Measurements from ENCODE around the gene SLCO1B1. TPM values are rescaled to one million over a fixed set of nuclear protein-coding genes. Genes with fewer than 3 reads are reported as not detected.

Gene SLCO1B1
- total RNA-seq, 1 donor from 2014 or later, result 0.08 TPM

DNA sequence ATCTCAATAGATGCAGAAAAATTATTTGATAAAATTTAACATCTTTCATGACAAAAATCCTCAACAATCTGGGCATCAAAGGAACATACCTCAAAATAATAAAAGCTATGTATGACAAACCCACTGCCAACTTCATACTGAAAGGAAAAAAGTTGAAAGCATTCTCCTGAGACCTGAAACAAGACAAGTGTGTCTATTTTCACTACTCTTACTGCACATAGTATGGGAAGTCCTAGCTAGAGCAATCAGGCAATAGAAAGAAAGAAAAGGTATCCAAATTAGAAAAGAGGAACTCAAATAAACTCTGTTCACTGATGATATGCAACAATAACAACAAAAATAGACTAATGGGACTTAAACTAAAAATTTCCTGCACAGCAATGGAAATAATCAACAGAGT, 90.1 kb downstream of the SLCO1B1 start:
- ATAC-seq, result no peak

DNA sequence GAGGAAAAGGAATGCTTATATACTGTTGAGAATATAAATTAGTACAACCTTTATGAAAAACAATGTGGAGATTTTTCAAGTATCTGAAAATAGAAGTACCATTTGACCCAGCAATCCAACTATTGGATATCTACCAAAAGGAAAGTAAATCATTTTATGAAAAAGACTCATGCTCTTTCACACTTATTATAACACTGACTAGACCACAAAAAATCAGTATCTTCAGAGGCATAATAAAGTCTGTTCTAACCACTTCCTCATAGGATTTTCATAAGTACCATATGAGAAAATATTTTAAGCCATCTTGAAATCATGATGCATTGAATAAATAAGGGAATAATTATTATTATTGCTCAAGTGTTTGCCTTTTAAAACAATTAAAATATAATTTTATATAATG, 90.8 kb downstream of the SLCO1B1 start:
- ATAC-seq, result no peak

DNA sequence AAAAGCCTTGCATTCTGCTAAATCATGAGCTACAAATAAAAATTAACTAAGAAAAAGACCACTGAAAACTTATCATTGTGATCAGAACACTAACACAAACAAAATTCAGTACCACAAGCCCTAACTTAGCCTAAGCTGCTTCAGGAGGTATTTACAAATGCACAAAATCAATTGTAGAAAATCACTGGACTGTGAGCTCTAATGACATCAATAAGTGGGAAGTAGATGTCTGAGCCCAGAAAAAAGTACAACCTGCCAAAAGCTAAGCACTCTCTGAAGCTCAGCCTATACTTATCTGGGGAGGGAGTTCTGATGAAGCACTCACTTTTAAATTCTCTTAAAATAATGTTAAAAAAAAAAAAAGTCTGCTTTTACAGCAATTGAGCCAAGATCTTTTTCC, 92.9 kb downstream of the SLCO1B1 start:
- ATAC-seq, result no peak

DNA sequence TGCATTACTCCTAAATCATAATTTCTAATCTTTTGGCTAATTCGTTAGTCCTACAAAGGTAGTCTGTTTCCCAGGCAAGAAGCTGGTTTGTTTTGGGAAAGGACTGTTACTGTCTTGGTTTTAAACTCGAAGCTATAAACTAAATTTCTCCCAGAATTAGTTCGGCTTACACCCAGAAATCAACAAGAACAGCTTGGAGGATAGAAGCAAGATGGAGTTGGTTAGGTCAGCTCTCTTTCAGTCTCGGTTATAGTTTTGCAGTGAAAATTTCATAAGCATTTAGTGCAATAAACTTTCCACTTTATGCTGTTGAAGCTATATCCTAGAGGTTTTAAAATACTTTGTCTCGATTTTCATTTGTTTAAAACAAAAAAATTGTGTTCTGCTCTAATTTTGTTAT, 103.4 kb downstream of the SLCO1B1 start:
- no peak for ATAC-seq

DNA sequence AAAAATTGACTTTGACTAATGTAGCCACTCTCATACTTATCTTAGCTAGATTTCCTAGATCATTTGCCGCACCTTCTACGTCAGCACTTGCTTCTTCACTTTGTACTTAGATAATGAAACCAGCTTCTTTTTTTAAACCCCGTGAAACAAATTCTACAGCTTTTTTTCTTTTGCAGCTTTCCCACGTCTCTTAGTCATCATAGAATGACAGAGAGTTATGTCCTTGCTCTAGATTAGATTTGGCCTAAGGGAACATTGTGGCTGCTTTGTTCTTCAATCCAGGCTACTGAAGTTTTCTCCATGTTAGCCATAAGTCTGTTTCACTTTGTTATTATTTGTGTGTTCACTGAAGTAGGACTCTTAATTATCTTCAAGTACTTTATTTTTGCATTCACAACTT, 108.9 kb downstream of the SLCO1B1 start:
- ATAC-seq, result no peak

DNA sequence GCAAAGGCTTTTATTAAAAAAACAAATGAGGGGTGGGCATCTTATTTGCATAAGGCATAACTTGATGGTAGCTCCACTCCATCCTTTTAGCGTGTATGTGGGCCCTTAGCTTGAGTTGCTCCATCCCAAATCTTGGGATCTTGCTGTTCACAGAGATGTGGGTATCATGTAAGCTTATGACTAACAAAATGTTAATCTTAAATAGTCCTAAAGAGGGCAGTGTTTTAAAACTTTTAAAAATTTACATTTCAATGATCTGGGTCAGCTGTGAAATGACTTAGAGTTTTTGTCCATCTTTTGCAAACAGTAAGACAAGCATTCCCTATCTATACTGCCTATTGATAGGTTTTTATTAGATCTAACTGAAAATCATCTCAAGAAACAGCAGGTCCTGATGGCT, 117.7 kb downstream of the SLCO1B1 start:
- ATAC-seq, result no peak

DNA sequence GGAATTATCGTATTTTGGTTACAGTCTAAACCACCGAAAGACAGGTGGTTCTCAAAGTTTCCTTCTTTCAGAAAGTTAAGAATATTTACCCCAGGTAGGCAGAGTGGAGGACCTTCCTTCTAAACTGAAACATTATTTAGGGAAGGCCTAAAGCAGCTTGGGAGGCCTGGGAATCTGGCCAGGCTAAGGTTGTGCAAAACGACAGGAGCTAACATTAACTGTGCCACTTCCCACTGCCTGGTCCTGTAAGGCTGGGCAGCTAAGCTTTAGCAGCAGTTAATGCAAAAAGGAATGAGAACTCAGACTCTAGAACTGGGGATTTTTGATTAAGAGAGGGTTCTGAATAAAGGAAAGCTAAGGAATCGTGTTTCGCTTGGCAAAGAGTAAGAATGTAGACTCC, 121.1 kb downstream of the SLCO1B1 start:
- no peak for ATAC-seq

DNA sequence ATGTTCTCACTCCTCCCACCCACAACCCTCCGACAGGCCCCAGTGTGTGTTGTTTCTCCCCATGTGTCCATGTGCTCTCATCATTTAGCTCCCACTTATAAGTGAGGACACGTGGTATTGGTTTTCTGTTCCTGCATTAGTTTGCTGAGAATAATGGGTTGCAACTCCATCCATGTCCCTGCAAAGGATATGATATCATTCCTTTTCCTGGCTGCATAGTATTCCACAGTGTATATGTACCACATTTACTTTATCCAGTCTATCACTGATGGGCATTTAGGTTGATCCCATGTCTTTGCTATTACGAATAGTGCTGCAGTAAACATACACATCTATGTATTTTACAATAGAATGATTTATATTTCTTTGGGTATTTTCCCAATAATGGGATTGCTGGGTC, 126.2 kb downstream of the SLCO1B1 start:
- no peak for ATAC-seq

DNA sequence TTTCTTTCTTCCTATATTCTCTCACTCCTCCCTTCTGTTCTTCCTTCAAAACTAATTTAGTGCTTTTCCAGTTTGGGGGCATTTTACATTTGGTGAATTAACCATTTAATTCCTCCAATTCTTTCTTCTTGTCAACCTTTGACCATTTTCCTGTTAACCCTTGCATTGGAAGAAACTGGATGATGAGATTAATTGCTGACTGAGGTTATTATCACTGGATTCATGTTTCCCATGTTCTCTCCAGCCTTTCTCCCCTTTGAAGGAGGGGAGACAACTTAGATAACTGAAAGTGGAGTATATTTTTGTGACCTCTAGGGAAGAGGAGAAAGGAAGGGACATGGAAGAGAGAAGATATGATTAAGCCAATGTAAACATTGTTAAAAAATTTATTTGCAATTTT, 133.2 kb downstream of the SLCO1B1 start:
- no peak for ATAC-seq

DNA sequence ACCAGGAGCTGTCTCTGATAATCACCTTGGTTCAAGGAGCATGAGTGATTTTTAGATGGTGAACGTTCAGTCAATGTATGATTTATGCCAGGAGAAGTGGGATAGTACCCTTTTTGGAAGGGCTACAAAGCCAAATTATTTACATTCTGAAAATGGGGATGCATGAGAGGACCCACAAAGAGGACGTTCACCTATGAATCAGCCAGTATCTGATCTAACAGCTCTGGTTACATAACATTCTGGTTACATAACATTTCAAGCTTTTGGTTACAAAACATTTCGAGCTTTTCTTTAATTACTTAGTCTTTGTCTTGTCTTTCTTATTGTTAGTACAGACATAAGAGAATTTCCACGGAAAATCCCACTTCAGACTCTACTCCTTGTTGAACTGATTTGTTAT, 134.9 kb downstream of the SLCO1B1 start:
- no peak for ATAC-seq

DNA sequence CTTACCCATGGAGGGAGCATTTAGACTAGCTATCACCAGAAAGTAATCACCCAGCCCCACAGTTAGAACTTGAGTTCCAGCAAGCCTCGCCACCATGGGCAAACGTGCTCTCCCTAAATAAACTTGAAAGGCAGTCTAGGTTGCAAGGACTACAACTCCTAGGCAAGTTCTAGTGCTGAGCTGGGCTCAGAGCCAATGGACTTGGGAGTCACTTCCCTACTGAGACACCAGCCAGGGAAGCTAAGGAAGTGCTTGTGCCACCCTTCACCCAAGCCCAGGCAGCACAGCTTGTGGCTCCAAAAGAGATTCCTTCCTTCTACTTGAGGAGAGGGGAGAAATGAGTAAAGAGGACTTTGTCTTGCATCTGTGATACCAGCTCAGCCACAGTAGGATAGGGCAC, 145.8 kb downstream of the SLCO1B1 start:
- ATAC-seq, result no peak

Other genes starting within 250 kb of the SLCO1B1 start
- not detected for gene SLCO1A2, start 203.7 kb downstream of the SLCO1B1 start, total RNA-seq
- gene IAPP, start 241.7 kb downstream of the SLCO1B1 start, total RNA-seq, result not detected

Data from esophagus mucosa (tissue), 1 donor.